Mammary epithelial cell (primary cell): ENCODE results near the gene B4GALNT3.

ENCODE experiments used
- EZH2 ChIP-seq: IDR thresholded peaks from 2 replicates; pipeline ENCODE4 v1.6.1; 2012; ENCODE audit warnings: low read length, inconsistent platforms, borderline replicate concordance
- TF ChIP-seq, protein P1 (sequence below), 2 donors: IDR thresholded peaks in 1 of 2; conservative IDR thresholded peaks in 1 of 2; 2 replicates each; pipeline ENCODE4 v1.5.1; 2011 to 2012; ENCODE audit warnings: inconsistent platforms in 2 of 2, low read length in 2 of 2, mild to moderate bottlenecking in 2 of 2, control low read depth in 1 of 2, low read depth in 1 of 2; ENCODE audit not compliant: insufficient read depth in 1 of 2; ENCODE audit errors: extremely low read depth in 1 of 2

DNA sequence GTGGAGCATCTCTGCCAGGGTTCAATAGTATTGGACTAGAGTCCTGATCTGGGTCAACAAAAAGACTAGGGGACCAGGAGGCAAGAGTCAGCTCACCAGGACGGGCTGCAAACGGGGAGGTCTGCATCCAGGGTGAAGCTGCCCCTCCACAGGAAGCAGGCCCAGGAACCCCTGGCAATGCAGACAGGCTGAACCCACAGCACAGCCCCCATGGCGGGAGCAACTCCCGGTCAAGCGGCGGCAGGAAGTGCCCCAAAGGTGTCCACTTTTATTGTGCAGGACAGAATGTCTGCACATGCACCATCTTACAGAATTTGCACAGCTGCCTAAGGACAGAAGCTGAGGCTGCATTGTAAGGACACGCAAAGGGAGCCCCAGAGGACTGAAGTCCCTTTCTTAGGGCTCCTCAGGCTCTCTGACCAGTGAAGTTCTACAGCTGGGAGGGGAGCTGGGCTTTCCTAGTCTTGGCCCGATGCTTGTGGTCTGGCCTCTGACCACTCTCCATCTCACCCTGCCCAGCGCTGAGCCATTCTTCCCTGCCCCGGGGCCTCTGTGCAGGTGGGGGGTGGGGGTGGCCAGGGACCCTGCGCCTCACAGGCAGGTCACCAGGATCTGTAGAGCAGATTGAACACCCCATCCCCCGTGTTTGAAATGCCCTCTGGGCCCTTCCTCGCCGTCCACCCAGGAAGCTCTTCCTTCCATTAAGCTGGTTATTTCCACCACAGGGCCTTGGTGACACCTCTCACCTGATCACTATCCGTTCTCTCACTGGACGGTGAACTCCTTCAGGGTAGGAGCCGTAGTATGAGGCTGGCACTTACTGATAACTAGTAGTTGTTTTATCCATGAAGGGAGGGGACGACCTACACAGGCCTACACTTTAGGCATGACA is 127.6 kb downstream of the B4GALNT3 start:
- TF ChIP-seq, protein P1, sequence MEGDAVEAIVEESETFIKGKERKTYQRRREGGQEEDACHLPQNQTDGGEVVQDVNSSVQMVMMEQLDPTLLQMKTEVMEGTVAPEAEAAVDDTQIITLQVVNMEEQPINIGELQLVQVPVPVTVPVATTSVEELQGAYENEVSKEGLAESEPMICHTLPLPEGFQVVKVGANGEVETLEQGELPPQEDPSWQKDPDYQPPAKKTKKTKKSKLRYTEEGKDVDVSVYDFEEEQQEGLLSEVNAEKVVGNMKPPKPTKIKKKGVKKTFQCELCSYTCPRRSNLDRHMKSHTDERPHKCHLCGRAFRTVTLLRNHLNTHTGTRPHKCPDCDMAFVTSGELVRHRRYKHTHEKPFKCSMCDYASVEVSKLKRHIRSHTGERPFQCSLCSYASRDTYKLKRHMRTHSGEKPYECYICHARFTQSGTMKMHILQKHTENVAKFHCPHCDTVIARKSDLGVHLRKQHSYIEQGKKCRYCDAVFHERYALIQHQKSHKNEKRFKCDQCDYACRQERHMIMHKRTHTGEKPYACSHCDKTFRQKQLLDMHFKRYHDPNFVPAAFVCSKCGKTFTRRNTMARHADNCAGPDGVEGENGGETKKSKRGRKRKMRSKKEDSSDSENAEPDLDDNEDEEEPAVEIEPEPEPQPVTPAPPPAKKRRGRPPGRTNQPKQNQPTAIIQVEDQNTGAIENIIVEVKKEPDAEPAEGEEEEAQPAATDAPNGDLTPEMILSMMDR (conservative IDR thresholded peaks at IDR 0.05 in 1 of 2, IDR thresholded peaks at IDR 0.05 in 1 of 2; ENCODE audit: extremely low read depth in 1 of 2, insufficient read depth in 1 of 2, low read depth in 1 of 2, low read length in 2 of 2), result no peak
- no peak for TF ChIP-seq EZH2
